DND-41 (cell line): Measurements from ENCODE around the gene OXCT1.

ENCODE experiments used
- ATAC-seq: fragments of 200-7000 bp; cut with Tn5 transposase; 3 replicates; pipeline ENCODE4 v1.9.1; 2021; ENCODE audit warnings: low read depth; ENCODE audit not compliant: insufficient read depth
- DNase-seq: peaks from one replicate; pipeline ENCODE4 v3.0.0-alpha.2; 2020
- H2AFZ ChIP-seq: 2 replicates; pipeline ENCODE4 v1.6.0; 2012; ENCODE audit warnings: low read depth, low read length
- H3K27ac ChIP-seq: 2 replicates; pipeline ENCODE4 v1.5.1; 2012; ENCODE audit warnings: low read length, inconsistent platforms
- H3K27me3 ChIP-seq: fragments of 200-600 bp; sonication (generic); 2 replicates; pipeline ENCODE4 v1.6.0; 2012; ENCODE audit warnings: low read length, mild to moderate bottlenecking, inconsistent platforms; ENCODE audit not compliant: insufficient read depth, poor library complexity
- H3K36me3 ChIP-seq: 2 replicates; pipeline ENCODE4 v1.5.1; 2012; ENCODE audit warnings: low read length, inconsistent platforms; ENCODE audit not compliant: insufficient read depth
- H3K4me1 ChIP-seq: 2 replicates; pipeline ENCODE4 v1.5.1; 2012; ENCODE audit warnings: mild to moderate bottlenecking, low read length; ENCODE audit not compliant: insufficient read depth
- H3K4me2 ChIP-seq: 2 replicates; pipeline ENCODE4 v1.6.0; 2012; ENCODE audit warnings: mild to moderate bottlenecking, moderate library complexity, low read length, inconsistent platforms; ENCODE audit not compliant: insufficient read depth
- H3K4me3 ChIP-seq, 2 experiments: fragments of 200-600 bp in 1 of 2; shearing (Covaris generic) in 1 of 2; 2 replicates each; pipeline ENCODE4 v1.5.1; 2012 to 2016; ENCODE audit warnings: inconsistent platforms in 2 of 2, low read length in 2 of 2, mild to moderate bottlenecking in 2 of 2, low read depth in 1 of 2, moderate library complexity in 1 of 2
- H3K79me2 ChIP-seq: 2 replicates; pipeline ENCODE4 v1.6.0; 2012; ENCODE audit warnings: low read length, inconsistent platforms; ENCODE audit not compliant: insufficient read depth
- H3K9ac ChIP-seq: 2 replicates; pipeline ENCODE4 v1.6.0; 2012; ENCODE audit warnings: low read depth, mild to moderate bottlenecking, inconsistent platforms, low read length, moderate library complexity
- H3K9me3 ChIP-seq: 2 replicates; pipeline ENCODE4 v1.5.1; 2012; ENCODE audit warnings: low read length, moderate library complexity, mild to moderate bottlenecking, inconsistent platforms; ENCODE audit not compliant: insufficient read depth, severe bottlenecking
- H4K20me1 ChIP-seq: 2 replicates; pipeline ENCODE4 v1.6.0; 2012; ENCODE audit warnings: low read length; ENCODE audit not compliant: insufficient read depth
- EZH2 ChIP-seq: IDR thresholded peaks from 3 replicates; pipeline ENCODE4 v1.6.1; 2012; ENCODE audit warnings: borderline replicate concordance, low read depth, mild to moderate bottlenecking, moderate library complexity, low read length, inconsistent platforms; ENCODE audit not compliant: severe bottlenecking
- TF ChIP-seq, protein P1 (sequence below): IDR thresholded peaks from 2 replicates; pipeline ENCODE4 v1.5.1; 2012; ENCODE audit warnings: borderline replicate concordance, low read length, moderate library complexity, mild to moderate bottlenecking; ENCODE audit not compliant: poor library complexity, severe bottlenecking; ENCODE audit errors: extremely low read depth

The OXCT1 gene

DNA sequence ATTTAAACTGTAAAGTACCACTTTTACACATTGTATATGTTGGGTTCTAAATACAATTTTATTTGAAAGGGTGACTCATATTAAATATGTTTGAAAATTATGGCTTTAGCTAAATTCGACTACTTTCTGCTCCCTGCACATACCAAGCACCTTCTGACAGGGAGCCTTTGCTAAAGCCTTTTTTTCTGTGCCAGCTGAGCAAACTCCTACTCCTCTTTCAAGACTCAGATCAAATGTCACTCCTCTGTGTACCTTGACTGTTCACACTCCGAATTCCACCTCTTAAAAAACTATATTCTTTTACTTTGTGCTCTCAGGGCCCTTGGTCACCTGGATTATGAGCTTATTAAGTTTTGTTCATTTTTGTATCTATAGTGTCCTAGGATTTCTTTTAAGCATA is 6.5 kb upstream of the OXCT1 start:
- H3K9ac ChIP-seq, result no peak overlapping the region
- ATAC-seq (no peak), DNase-seq (no peak)
- H2AFZ ChIP-seq, result no peak overlapping the region
- H3K4me2 ChIP-seq, result no peak overlapping the region
- no peaks in the 10 kb centered on the region for H3K4me1 ChIP-seq
- no peak overlapping the region for H3K27ac ChIP-seq
- no peaks in the 10 kb centered on the region for H4K20me1 ChIP-seq
- H3K9me3 ChIP-seq, result no peaks in the 10 kb centered on the region
- no peaks in the 10 kb centered on the region for H3K36me3 ChIP-seq
- H3K79me2 ChIP-seq, result no peaks in the 10 kb centered on the region
- H3K27me3 ChIP-seq, result peaks cover 10% of the 10 kb centered on the region
- no peak overlapping the region for H3K4me3 ChIP-seq
- TF ChIP-seq, protein P1, sequence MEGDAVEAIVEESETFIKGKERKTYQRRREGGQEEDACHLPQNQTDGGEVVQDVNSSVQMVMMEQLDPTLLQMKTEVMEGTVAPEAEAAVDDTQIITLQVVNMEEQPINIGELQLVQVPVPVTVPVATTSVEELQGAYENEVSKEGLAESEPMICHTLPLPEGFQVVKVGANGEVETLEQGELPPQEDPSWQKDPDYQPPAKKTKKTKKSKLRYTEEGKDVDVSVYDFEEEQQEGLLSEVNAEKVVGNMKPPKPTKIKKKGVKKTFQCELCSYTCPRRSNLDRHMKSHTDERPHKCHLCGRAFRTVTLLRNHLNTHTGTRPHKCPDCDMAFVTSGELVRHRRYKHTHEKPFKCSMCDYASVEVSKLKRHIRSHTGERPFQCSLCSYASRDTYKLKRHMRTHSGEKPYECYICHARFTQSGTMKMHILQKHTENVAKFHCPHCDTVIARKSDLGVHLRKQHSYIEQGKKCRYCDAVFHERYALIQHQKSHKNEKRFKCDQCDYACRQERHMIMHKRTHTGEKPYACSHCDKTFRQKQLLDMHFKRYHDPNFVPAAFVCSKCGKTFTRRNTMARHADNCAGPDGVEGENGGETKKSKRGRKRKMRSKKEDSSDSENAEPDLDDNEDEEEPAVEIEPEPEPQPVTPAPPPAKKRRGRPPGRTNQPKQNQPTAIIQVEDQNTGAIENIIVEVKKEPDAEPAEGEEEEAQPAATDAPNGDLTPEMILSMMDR, result no peak
- no peak for TF ChIP-seq EZH2

DNA sequence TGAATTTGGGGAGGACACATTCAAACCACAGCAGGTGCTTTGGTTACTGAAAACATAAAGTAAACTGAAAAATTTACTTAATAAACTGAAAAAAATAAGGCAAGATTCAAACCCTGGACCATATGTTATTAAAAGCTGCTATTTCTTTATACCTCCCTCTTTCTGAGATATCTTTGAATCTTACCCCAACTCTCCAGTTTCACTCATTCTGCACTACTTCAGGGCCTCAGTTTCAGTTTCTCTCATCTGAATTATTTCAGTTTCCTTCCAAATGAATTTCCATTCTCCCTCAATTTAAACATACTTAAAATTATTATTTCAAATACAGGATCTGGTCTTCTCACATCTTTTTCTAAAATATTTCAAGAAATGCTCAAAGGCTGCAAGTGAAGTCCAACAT is 4.9 kb upstream of the OXCT1 start:
- Histone ChIP-seq H3K4me3 (no peak overlapping the region), H3K27me3 (peaks cover 10% of the 10 kb centered on the region), H3K9me3 (no peaks in the 10 kb centered on the region), H3K36me3 (no peaks in the 10 kb centered on the region; the same call in 1 of the 2 replicates), H3K27ac (no peak overlapping the region), H3K9ac (no peak overlapping the region), H3K79me2 (peaks cover 7% of the 10 kb centered on the region), H3K4me1 (peaks cover 10% of the 10 kb centered on the region), H4K20me1 (no peaks in the 10 kb centered on the region), H3K4me2 (no peak overlapping the region), H2AFZ (no peak overlapping the region)
- no peak for DNase-seq
- no peak for ATAC-seq
- TF ChIP-seq, protein P1, result no peak
- TF ChIP-seq EZH2, result no peak

DNA sequence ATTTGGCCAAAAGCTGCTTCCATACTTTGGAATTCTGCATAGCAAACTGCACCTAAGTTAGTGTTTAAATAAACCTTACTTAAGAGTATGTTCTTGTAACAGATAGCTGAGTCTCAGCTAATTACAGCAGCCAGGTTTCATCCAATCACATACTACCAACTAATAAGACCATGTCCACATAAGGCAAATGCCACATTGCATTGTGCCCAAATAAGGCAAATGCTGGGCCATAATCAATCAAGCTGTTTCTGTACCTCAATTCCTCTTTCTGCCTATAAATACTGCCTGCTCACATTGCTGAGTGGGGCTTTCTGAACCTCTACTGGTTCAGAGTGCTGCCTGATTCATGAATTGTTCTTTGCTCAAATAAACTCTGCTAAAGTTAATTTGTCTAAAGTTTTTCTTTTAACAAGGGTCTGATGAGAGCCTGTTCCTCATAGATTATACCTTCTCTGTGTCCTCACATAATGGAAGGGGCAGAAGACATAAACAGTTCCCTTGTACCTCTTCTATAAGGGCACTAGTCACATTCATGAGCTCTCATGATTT is 4.4 kb upstream of the OXCT1 start:
- no peak overlapping the region for H3K4me3 ChIP-seq
- no peak for ATAC-seq
- no peak overlapping the region for H2AFZ ChIP-seq
- H3K79me2 ChIP-seq, result peaks cover 13% of the 10 kb centered on the region
- no peaks in the 10 kb centered on the region; the same call in 1 of the 2 replicates for H3K36me3 ChIP-seq
- H3K9ac ChIP-seq, result no peak overlapping the region
- H3K27ac ChIP-seq, result no peak overlapping the region
- no peak for TF ChIP-seq EZH2
- TF ChIP-seq, protein P1, result no peak
- no peak for DNase-seq
- H3K9me3 ChIP-seq, result no peaks in the 10 kb centered on the region
- H3K4me1 ChIP-seq, result peaks cover 10% of the 10 kb centered on the region
- H4K20me1 ChIP-seq, result no peaks in the 10 kb centered on the region
- H3K27me3 ChIP-seq, result peaks cover 10% of the 10 kb centered on the region
- no peak overlapping the region for H3K4me2 ChIP-seq
